Measurements from ENCODE around the gene G6PC1.
"Not testable (repeated sequence)": the region's sequence is repeated elsewhere in the genome, so short reads cannot be mapped to it uniquely, and the experiment has no call there.

DNA sequence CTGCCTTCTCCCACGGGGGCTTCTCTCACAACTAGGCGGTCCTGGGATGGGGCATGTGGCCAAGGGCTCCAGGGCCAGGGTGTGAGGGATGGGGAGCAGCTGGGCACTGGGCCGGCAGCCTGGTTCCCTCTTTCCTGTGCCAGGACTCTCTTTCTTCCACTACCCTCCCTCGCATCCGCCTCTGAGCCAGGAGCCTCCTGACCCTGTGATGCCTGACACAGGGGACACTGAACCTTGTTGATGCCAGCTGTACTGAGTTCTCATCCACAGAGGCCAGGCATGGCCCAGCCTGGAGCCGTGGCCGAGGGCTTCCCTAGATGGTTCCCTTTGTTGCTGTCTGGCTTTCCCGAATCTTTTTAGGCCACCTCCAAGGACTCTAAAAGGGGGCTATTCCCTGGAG, 44.1 kb upstream of the G6PC1 start:
- TF ChIP-seq, protein P1, sequence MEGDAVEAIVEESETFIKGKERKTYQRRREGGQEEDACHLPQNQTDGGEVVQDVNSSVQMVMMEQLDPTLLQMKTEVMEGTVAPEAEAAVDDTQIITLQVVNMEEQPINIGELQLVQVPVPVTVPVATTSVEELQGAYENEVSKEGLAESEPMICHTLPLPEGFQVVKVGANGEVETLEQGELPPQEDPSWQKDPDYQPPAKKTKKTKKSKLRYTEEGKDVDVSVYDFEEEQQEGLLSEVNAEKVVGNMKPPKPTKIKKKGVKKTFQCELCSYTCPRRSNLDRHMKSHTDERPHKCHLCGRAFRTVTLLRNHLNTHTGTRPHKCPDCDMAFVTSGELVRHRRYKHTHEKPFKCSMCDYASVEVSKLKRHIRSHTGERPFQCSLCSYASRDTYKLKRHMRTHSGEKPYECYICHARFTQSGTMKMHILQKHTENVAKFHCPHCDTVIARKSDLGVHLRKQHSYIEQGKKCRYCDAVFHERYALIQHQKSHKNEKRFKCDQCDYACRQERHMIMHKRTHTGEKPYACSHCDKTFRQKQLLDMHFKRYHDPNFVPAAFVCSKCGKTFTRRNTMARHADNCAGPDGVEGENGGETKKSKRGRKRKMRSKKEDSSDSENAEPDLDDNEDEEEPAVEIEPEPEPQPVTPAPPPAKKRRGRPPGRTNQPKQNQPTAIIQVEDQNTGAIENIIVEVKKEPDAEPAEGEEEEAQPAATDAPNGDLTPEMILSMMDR (IDR thresholded peaks at IDR 0.05): not testable (repeated sequence)
- not testable (repeated sequence) for TF ChIP-seq POLR2A (IDR thresholded peaks at IDR 0.05)
